GM11168 (cell line): ENCODE measurements around the gene SLC30A3.
"Not testable (repeated sequence)": the region's sequence is repeated elsewhere in the genome, so short reads cannot be mapped to it uniquely, and the experiment has no call there.

Experiments
- in situ Hi-C: fragments of 300-500 bp; cut with MboI; formaldehyde crosslinking; loops from one replicate; pipeline ENCODE4 v1.12.0; 2022; ENCODE audit warnings: low sequenced_read_pairs; ENCODE audit not compliant: unreplicated experiment

Gene SLC30A3, protein sequence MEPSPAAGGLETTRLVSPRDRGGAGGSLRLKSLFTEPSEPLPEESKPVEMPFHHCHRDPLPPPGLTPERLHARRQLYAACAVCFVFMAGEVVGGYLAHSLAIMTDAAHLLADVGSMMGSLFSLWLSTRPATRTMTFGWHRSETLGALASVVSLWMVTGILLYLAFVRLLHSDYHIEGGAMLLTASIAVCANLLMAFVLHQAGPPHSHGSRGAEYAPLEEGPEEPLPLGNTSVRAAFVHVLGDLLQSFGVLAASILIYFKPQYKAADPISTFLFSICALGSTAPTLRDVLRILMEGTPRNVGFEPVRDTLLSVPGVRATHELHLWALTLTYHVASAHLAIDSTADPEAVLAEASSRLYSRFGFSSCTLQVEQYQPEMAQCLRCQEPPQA

DNA sequence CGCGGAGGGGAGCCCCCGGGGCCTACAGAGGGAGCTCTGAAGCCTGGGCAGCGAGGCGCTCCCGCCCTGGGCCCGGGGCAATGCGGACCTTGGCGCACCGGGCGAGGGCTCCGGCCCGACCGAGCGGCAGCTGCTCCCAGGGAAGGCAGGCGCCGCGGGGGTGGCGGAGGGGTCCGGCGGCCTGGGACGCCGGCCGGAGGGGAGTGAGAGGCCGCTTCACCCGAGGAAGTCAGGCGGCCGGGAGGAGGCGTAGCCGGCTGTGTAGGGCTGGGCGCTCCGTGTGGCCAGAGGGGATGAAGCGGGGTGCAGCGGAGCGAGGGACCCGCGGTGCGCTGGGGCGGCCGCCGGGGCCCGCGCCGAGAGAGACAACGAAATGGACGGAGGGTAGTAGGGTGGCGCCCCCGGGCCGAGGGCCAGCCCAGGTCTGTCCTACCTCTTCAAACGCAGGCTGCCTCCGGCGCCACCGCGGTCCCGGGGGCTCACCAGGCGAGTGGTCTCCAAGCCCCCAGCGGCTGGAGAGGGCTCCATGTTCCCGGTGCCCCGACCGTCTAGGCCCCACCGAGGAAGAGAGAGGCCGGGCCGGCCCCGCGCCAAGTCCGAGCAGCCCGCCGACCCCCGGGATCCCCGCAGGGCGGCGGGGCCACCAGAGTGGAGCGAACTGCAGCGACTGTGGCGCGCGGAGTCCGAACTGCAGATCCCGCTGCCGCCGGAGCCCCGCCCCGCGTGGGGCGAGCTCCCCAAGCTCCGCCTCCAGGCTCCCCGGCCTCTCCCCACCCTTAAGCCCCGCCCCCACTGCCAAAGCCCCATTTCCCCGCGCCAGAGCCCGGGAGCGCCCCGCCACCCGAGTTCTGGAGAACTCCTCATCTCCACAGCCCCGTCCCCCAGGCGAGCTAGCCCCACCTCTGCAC, at the start of gene SLC30A3:
Gene SLC30A3, minus strand, starts transcription at position 669 of the 908 bp plus-strand sequence. Its CDS starts 141 bp downstream, at position 528.
- in situ Hi-C loops, result no loop called here

DNA sequence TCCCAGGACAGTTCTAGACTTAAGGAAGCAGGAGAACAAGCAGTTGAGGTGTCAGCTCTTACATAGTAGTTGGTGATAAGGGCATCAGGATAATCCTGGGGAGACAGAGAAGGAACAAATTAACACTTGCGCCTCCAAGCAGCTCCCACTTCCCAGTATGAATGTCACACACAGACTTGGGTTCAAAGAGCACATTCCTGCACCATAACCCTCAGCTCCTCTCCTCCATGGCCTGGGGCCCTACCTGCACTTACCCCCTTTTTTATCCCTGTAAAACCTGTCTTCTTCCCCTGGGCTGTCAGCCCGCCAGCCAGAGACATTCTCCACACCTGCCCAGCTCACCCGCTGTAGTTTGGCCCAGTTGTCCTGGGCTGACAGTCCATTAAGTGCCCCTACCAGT, 49.3 kb upstream of the SLC30A3 start:
- in situ Hi-C loops, result no loop called here

DNA sequence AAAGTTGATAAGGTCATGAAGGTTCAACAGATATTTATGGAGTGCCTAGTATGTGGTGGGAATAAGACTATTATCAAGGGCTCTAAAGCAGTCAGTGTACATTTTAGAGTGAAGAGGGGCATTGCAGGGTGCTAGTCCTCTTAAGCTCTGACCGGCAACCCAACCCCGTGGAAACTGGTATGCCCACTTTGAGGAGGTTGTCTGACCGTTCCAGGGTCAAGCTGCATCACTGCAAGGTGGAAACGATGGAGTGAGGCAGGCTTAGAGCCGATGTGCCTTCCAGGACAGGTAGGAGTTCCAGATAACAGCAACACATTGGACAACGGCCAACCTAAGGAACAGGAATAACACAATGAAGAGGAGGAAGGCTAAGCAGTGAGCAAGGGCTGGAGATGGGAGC, 46.8 kb upstream of the SLC30A3 start:
- in situ Hi-C loops, result no loop called here

DNA sequence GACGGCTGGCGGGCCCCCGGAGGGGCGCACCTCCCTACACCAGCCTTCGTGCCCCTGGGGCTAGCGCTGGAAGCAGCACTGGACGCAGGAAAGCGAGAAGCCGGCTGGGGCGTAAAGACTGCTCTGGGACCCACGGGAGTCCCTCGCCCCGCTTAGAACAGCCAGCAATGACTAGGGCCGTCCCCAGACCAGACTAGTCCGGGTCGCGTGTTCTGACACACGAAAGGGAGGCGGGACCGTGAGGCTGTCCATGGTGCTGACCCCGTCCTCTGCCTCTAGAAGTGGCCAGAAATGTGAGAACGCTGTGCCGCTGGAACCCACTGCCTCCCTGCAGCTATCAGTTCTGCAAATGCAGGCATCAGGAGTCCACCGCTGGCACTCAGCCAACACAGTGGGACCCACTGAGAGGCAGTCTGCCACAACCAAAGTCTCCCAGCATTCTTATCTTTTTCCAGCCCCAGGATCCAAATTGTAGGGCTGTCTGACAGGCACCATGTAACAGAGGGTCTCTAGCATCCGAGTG, 45.6 kb upstream of the SLC30A3 start, which contains the start of gene UCN:
Gene UCN, minus strand, starts transcription at position 87 of the 523 bp plus-strand sequence. CDS start 550 bp downstream, outside the sequence.
- in situ Hi-C loops, result no loop called here

DNA sequence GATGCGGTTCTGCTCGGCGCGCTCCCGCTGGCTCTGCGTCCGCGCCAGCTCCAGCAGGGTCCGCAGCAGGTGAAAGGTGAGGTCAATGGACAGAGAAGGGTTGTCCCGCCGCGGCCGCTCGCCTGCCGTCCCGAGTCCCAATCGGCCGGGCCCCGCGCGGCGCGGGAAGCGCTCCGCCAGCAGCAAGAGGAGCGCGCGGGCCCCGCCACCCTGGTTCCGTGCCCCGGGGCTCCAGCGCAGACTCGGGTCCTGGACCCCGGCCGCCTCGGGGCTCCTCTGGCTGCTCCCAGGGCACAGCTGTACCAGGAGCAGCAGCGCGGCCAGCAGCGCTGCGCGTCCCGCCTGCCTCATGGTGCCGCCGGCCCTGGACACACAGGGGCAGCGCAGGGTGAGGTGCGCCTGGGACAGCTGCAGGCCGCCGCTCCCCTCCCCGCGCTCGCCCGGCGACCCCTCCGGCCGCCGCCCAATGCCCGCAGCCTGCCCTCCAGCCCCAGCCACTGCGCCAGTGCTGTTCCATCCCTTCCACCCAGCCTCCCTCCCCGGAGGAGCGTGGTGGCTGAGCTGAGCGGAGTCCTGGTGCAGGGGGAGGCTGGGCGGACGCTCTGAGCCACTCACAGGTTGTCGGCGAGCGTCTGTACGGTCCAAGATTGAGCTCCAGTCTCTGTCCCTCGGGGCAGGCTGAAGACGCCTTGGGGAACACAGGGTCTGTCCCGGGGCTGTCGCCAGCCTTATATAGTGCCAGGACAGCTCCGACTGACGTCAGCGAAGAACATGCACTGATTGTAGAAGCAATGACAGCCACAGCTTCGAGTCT, 44.9 kb upstream of the SLC30A3 start:
- in situ Hi-C loops, result no loop called here

DNA sequence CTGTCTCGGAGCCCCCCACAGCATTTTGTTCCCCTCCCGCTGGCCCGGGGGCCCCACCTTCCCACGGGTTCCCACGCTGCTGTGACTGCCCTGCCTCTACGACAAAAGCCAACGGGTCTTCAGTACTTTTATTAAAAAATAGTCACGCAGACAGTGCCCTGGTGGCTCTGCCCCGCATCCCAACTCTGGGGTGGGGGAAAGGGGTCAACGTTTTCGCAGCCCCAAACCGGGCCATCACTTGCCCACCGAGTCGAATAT, 44.4 kb upstream of the SLC30A3 start:
- in situ Hi-C loops, result no loop called here

DNA sequence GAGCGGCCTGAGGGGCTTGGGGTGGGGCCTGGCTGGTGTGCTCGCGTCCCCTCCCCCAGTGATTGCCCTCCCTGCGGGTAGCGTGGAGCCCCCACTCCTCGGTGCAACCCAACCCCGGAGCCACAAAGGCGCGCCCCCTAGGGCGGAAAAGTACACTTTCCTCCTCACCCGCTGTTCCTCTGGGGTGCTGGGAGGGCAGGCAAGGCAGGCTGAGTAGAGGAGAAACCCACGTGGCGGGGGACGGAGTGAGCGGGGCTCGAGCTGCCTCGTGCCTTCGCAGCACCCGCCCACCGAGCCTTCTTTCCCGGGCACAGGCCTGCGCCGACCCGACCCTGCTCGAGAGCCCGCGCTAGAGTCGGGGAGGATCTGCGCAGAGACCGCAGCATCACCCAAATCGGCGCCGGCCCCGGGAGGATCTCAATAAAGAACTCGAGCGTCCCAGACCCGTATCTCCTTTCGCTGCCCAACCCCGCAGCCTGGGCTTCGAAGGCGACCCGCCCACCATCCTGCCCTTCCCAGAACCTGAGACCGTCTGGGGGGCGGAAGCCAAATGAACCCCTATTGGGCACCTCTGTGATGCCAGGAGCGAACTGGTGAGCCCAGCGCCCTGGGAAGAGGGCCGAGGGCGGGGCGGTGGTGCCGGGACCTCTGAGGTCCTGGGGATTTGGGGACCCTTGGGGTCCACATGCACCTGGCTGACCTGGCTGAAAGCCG, 43.9 kb upstream of the SLC30A3 start:
- in situ Hi-C loops, result no loop called here

DNA sequence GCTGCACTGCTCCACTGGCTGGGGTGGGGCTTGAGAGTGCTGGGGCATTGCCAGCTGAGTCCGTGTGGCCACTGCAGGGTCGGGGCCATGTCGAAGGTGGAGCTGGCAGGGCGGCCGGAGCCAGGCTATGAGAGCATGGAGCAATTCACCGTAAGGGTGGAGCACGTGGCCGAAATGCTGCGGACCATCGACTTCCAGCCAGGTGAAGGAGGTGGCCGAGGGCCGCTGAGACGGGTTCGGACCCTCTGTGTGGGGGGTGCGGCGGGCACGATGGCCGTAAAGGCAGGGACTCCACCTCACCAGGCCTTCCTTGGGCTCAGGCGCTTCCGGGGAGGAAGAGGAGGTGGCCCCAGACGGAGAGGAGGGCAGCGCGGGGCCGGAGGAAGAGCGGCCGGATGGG, 43.3 kb upstream of the SLC30A3 start:
- in situ Hi-C loops, result no loop called here

DNA sequence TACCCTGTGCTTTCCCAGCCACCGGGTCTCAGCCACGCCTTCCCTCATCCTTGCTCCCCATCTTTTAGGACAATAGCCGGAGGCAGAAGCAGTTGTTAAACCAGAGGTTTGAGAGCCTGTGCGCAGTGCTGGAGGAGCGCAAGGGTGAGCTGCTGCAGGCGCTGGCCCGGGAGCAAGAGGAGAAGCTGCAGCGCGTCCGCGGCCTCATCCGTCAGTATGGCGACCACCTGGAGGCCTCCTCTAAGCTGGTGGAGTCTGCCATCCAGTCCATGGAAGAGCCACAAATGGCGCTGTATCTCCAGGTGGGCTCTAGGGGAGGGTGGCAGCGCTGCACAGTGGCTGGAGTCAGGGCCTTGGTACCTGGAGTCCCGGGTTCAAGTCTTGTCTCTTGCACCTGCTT, 42.7 kb upstream of the SLC30A3 start:
- in situ Hi-C loops, result no loop called here

DNA sequence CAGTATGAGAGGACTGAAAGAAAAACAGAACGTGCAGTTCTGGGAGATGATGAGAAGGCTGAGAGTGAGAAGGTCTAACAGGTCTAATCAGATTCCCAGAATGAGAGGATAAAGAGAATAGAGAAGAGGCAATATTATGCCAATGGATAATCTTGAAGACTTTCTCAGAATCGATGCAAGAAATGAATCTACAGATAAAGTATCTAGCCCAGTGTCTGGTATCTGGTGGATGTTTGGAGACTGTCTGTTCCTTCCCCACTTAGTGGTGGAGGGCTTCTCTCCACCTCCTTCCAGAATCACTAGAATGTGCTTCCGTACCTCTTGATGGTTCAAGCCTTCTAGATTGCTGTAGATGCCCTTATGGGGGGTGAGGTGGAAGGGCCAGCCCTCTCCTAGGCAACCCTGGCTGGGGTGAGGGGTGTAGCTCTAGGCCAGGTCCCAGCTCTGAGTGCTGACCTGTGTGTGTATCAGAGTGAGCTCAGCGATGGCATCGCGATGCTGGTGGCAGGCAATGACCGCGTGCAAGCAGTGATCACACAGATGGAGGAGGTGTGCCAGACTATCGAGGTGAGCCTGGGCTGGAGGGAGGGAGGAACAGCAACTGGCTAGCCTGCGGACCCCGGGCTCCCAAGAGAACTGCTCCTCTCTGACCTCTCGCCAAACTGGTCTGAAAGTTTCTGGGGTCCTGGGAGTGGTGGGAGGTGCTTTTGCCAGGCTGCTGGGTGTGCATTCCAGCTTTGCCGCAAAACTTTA, 41.8 kb upstream of the SLC30A3 start:
- in situ Hi-C loops, result no loop called here

DNA sequence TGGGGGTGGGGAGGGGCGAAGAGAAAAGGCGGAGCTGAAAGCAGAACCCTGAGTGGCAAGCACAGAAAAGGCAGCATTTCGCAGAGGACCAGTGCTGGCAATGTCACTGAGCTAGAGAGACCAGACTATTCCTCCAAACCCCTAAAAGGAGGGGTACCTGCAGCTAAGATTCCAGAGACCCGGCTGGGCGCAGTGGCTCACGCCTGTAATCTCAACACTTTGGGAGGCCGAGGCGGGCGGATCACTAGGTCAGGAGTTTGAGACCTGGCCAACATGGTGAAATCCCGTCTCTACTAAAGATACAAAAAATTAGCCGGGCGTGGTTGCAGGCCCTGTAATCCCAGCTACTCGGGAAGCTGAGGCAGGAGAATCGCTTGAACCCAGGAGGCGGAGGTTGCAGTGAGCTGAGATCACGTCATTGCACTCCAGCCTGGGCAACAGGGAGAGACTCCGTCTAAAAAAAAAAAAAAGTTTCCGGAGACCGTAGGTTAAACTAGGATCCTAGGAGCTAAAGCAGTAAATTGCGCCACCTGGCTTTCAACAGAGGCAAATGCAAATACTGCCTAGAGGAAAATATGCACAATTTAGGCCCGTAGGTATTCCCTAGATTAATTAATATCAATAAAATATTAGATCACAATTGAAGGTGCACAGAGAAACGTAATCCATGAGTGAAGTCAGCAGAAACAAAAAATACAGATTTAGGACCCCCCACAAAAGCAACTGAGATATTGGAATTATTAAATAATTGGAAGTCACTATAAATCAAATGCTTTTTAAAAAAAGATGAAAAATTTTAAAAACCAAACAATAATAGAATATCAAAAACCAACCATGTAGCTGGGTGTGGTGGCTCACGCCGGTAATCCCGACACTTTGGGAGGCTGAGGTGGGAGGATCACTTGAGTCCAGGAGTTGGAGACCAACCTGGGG, 40.5 kb upstream of the SLC30A3 start:
- in situ Hi-C loops, result no loop called here

DNA sequence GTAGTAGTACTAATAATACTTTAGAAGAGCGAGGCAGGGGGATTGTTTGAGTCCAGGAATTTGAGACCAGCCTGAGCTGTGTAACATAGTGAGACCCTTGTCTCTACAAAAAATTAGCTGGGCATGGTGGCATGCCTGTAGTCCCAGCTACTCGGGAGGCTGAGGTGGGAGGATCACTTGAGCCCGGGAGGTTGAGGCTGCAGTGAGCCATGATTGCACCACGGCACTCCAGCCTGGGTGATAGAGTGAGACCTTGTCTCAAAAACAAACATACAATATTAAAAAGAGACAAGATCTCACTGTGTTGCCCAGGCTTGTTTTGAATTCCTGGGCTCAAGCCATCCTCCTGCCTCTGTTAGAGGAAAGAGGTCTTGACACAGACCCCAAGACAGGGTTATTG, 37.8 kb upstream of the SLC30A3 start:
- in situ Hi-C loops, result not testable (repeated sequence)

DNA sequence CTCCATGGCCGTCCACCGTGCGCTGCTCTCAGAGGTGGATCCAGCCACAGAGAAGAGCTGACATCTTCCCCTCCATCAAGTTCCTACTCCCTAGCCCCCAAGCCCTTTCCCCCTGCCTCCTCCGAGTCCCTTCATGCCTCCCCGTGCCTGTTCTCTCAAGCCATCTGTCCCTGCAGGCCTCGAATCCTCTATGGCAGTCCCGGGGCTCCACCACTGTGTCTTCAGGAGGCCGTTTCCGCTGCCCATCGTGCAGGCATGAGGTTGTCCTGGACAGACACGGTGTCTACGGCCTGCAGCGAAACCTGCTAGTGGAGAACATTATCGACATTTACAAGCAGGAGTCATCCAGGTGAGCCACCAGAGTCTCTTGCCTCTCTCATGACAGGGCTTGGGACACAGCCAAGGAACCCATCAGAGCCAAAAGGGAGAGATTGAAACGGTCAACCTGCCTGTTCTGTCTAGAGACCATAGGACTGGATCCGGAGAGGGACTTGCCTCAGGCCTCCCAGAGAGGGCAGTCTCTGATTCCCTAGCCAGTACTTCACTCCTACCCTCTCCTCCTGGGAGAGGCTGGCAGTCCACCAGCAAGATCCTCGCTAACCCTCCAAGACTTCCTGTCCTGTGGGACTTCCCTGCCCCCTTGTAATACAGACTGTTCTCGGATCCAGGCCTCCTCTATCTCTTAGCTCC, 35.7 kb upstream of the SLC30A3 start:
- in situ Hi-C loops, result no loop called here

DNA sequence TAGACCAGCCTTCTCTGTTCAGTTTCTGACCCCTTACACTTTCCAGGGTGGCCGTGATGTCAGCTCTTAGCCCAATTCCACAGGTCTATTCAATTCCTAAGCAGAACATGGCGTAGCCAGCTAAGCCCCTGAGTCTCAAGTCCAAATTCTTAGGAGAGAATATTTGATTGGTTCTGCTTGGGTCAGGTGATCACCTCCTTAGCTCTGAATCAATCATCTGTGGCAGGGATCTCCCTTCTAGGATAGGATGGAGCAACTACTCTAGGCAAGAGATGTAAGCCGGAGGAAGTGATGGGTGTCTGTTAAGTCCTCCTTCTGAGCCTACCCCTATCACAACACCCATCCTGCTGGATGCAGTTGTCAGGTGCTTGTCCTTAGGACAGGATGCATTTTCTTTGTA, 34.3 kb upstream of the SLC30A3 start:
- in situ Hi-C loops, result no loop called here

DNA sequence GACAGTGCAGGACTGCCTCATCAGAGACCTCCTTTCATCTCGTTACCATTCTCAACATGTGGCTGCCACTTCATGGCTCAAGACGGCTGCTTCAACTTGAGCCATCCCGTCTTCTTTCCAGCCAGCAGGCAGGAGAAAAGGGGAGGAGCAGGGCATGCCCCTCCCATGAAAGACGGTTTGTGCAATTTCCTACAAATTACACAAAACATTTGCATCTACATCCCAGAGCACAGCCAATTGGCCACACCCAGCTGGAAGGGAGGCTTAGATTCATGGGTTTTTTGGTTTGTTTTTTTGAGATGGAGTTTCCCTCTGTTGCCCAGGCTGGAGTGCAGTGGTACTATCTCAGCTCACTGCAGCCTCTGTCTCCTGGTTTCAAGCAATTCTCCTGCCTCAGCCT, 33.6 kb upstream of the SLC30A3 start:
- in situ Hi-C loops, result no loop called here

DNA sequence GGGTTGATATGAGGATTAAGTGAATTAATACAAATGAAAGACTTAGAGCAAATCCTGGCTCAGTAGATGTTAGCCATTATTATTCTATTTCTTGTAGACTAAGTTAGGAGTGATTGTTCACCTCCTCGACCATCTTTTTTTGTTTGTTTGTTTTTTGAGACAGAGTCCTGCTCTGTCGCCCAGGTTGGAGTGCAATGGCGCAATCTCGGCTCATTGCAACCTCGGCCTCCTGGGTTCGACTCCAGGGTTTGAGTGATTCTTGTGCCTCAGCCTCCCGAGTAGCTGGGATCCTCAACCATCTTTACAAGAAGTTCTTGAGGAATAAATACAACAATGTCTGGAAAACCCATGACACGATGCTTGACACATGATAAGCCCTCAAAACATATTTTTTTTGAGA, 32.1 kb upstream of the SLC30A3 start:
- in situ Hi-C loops, result no loop called here

DNA sequence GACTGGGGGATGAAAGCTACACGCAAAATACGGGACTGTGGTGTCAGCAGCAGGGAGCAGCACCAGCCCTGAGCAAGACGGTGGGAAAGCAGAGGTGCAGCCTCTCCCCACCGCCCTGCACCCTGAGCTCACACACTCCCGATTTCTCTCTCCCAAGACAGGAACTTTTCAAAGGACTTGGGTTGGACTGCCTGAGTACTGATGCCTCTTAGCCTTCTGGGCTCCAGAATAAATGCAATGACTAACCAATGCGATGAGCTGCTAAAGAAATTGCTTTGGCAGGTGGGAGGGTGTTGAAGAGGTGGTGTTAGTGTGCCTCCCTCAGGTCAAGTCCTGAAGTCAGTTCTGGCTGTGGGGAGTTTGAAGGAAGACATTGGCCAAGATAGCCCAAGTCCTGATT, 29.0 kb upstream of the SLC30A3 start:
- in situ Hi-C loops, result no loop called here

DNA sequence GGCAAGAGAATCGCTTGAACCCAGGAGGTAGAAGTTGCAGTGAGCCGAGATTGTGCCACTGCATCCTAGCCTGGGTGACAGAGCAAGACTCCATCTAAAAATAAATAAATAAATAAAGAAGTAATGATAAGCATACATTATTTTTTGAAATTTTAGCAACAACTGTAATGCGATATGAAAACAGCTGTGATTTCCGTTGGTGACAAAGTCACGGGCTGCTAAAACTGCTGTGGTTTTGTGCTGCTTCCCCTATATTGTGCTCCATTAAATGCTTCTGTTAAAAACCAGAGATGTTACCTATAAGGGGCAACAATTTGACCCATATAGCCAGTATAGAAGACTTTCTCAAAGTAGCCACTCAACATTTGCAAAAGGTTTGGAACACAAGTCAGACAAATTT, 27.7 kb upstream of the SLC30A3 start:
- in situ Hi-C loops, result no loop called here
